ENCODE data around the gene MAPKAP1. TPM values are rescaled to one million over a fixed set of nuclear protein-coding genes. Genes with fewer than 3 reads are reported as not detected.
A peak's percentile ranks its signal among the peaks of the same experiment; 100 is the strongest.

The MAPKAP1 gene
- total RNA-seq, 8 experiments from 2014 or later: 36.0 to 159 (median 58.8) TPM

- H3K4me3 ChIP-seq: no peak overlapping the region
- in situ Hi-C loops (cut with MboI; ENCODE audit: low pct_unique_long_range_greater_than_20kb in 2 of 9, low sequenced_read_pairs in 9 of 9, unreplicated experiment in 9 of 9): no loop called here
- peak in 1 of 8 experiments; percentile 27 for ATAC-seq (replicated peaks in 6 of 8)
- peaks cover 14 to 18% of the 10 kb centered on the region in 2 donors for H3K4me1 ChIP-seq (replicated peaks in 1 of 2)
- no peak overlapping the region for H3K27ac ChIP-seq
- 61 to 100% (median 89%) methylated on average over 1 to 4 of the region's 4 CpGs; no CpG with 5 or more reads in 2 of the 10 experiments for WGBS, 10 experiments
Measured at GRCh38 chr9:125632321-125633115, 74.5 kb downstream of the MAPKAP1 start.

GRCh38 chr9:125631391-125632085 lies 75.5 kb downstream of the MAPKAP1 start:
- ATAC-seq (replicated peaks in 6 of 8): peak in 3 of 8 experiments; percentile 71 to 83 (median 82)
- Histone ChIP-seq H3K4me3 (no peak overlapping the region), H3K4me1 (replicated peaks in 1 of 2) (peaks cover 14 to 18% of the 10 kb centered on the region in 2 donors), H3K27ac (no peak overlapping the region)
- in situ Hi-C loops (cut with MboI; ENCODE audit: low pct_unique_long_range_greater_than_20kb in 2 of 9, low sequenced_read_pairs in 9 of 9, unreplicated experiment in 9 of 9): no loop called here
- 56 to 96% (median 80%) methylated on average over 2 to 5 of the region's 7 CpGs; no CpG with 5 or more reads in 1 of the 10 experiments for WGBS, 10 experiments

- WGBS, 10 experiments: 100% methylated on average over 1 of the region's 1 CpG; no CpG with 5 or more reads in 9 of the 10 experiments
- Histone ChIP-seq H3K4me1 (replicated peaks in 1 of 2) (peaks cover 10 to 18% of the 10 kb centered on the region in 2 donors), H3K4me3 (no peak overlapping the region), H3K27ac (no peak overlapping the region)
- in situ Hi-C loops (cut with MboI; ENCODE audit: low pct_unique_long_range_greater_than_20kb in 2 of 9, low sequenced_read_pairs in 9 of 9, unreplicated experiment in 9 of 9): no loop called here
- no peak for ATAC-seq (replicated peaks in 6 of 8)
Measured at GRCh38 chr9:125630436-125630835, 76.6 kb downstream of the MAPKAP1 start.

GRCh38 chr9:125629446-125629845 lies 77.6 kb downstream of the MAPKAP1 start:
- 83 to 100% (median 93%) methylated on average over 2 to 3 of the region's 3 CpGs; no CpG with 5 or more reads in 2 of the 10 experiments for WGBS, 10 experiments
- no peak overlapping the region for H3K27ac ChIP-seq
- in situ Hi-C loops (cut with MboI; ENCODE audit: low pct_unique_long_range_greater_than_20kb in 2 of 9, low sequenced_read_pairs in 9 of 9, unreplicated experiment in 9 of 9): no loop called here
- H3K4me3 ChIP-seq: no peak overlapping the region
- no peak for ATAC-seq (replicated peaks in 6 of 8)
- H3K4me1 ChIP-seq (replicated peaks in 1 of 2): peaks cover 10 to 18% of the 10 kb centered on the region in 2 donors

GRCh38 chr9:125626187-125626586 lies 80.8 kb downstream of the MAPKAP1 start:
- no peak overlapping the region for H3K27ac ChIP-seq
- no peaks in the 10 kb centered on the region for H3K4me1 ChIP-seq (replicated peaks in 1 of 2)
- in situ Hi-C loops (cut with MboI; ENCODE audit: low pct_unique_long_range_greater_than_20kb in 2 of 9, low sequenced_read_pairs in 9 of 9, unreplicated experiment in 9 of 9): no loop called here
- H3K4me3 ChIP-seq: no peak overlapping the region
- ATAC-seq (replicated peaks in 6 of 8): peak in 3 of 8 experiments; percentile 49 to 93 (median 93)

GRCh38 chr9:125621170-125621569 lies 85.8 kb downstream of the MAPKAP1 start:
- no peaks in the 10 kb centered on the region for H3K4me1 ChIP-seq (replicated peaks in 1 of 2)
- no peak overlapping the region for H3K4me3 ChIP-seq
- 100% methylated on average over 1 of the region's 1 CpG; no CpG with 5 or more reads in 9 of the 10 experiments for WGBS, 10 experiments
- in situ Hi-C loops (cut with MboI; ENCODE audit: low pct_unique_long_range_greater_than_20kb in 2 of 9, low sequenced_read_pairs in 9 of 9, unreplicated experiment in 9 of 9): no loop called here
- no peak for ATAC-seq (replicated peaks in 6 of 8)
- no peak overlapping the region for H3K27ac ChIP-seq

GRCh38 chr9:125620216-125620615 lies 86.8 kb downstream of the MAPKAP1 start:
- WGBS, 10 experiments: 25 to 100% (median 92%) methylated on average over 1 to 5 of the region's 5 CpGs; no CpG with 5 or more reads in 1 of the 10 experiments
- Histone ChIP-seq H3K27ac (no peak overlapping the region), H3K4me1 (replicated peaks in 1 of 2) (no peaks in the 10 kb centered on the region), H3K4me3 (no peak overlapping the region)
- in situ Hi-C loops (cut with MboI; ENCODE audit: low pct_unique_long_range_greater_than_20kb in 2 of 9, low sequenced_read_pairs in 9 of 9, unreplicated experiment in 9 of 9): no loop called here
- no peak for ATAC-seq (replicated peaks in 6 of 8)

- WGBS, 10 experiments: 67 to 100% (median 86%) methylated on average over 2 to 5 of the region's 5 CpGs; no CpG with 5 or more reads in 4 of the 10 experiments
- H3K4me3 ChIP-seq: no peak overlapping the region
- H3K4me1 ChIP-seq (replicated peaks in 1 of 2): no peaks in the 10 kb centered on the region
- in situ Hi-C loops (cut with MboI; ENCODE audit: low pct_unique_long_range_greater_than_20kb in 2 of 9, low sequenced_read_pairs in 9 of 9, unreplicated experiment in 9 of 9): no loop called here
- no peak overlapping the region for H3K27ac ChIP-seq
- no peak for ATAC-seq (replicated peaks in 6 of 8)
Measured at GRCh38 chr9:125617087-125617486, 89.9 kb downstream of the MAPKAP1 start.

- Histone ChIP-seq H3K4me3 (no peak overlapping the region), H3K4me1 (replicated peaks in 1 of 2) (peaks cover 3 to 7% of the 10 kb centered on the region in 2 donors), H3K27ac (no peak overlapping the region)
- in situ Hi-C loops (cut with MboI; ENCODE audit: low pct_unique_long_range_greater_than_20kb in 2 of 9, low sequenced_read_pairs in 9 of 9, unreplicated experiment in 9 of 9): no loop called here
- 72 to 100% (median 97%) methylated on average over 1 to 4 of the region's 4 CpGs; no CpG with 5 or more reads in 4 of the 10 experiments for WGBS, 10 experiments
- ATAC-seq (replicated peaks in 6 of 8): peak in 1 of 8 experiments; percentile 22
Measured at GRCh38 chr9:125613141-125613540, 93.9 kb downstream of the MAPKAP1 start.

- no peak overlapping the region for H3K27ac ChIP-seq
- H3K4me1 ChIP-seq (replicated peaks in 1 of 2): peaks cover 3 to 11% of the 10 kb centered on the region in 2 donors
- in situ Hi-C loops (cut with MboI; ENCODE audit: low pct_unique_long_range_greater_than_20kb in 2 of 9, low sequenced_read_pairs in 9 of 9, unreplicated experiment in 9 of 9): no loop called here
- no peak for ATAC-seq (replicated peaks in 6 of 8)
- H3K4me3 ChIP-seq: no peak overlapping the region
Measured at GRCh38 chr9:125612616-125613015, 94.4 kb downstream of the MAPKAP1 start.

GRCh38 chr9:125611121-125611765 lies 95.8 kb downstream of the MAPKAP1 start:
- WGBS, 10 experiments: 58 to 100% (median 93%) methylated on average over 1 to 2 of the region's 2 CpGs
- no peak for ATAC-seq (replicated peaks in 6 of 8)
- H3K27ac ChIP-seq: no peak overlapping the region
- peaks cover 3 to 11% of the 10 kb centered on the region in 2 donors for H3K4me1 ChIP-seq (replicated peaks in 1 of 2)
- in situ Hi-C loops (cut with MboI; ENCODE audit: low pct_unique_long_range_greater_than_20kb in 2 of 9, low sequenced_read_pairs in 9 of 9, unreplicated experiment in 9 of 9): no loop called here
- no peak overlapping the region for H3K4me3 ChIP-seq

- WGBS, 10 experiments: 100% methylated on average over 1 of the region's 1 CpG; no CpG with 5 or more reads in 3 of the 10 experiments
- in situ Hi-C loops (cut with MboI; ENCODE audit: low pct_unique_long_range_greater_than_20kb in 2 of 9, low sequenced_read_pairs in 9 of 9, unreplicated experiment in 9 of 9): no loop called here
- peaks cover 7 to 23% of the 10 kb centered on the region in 2 donors for H3K4me1 ChIP-seq (replicated peaks in 1 of 2)
- no peak overlapping the region for H3K27ac ChIP-seq
- no peak for ATAC-seq (replicated peaks in 6 of 8)
- no peak overlapping the region for H3K4me3 ChIP-seq
Measured at GRCh38 chr9:125609744-125610143, 97.3 kb downstream of the MAPKAP1 start.
